ENCODE data around the gene IL15. TPM values are rescaled to one million over a fixed set of nuclear protein-coding genes. Genes with fewer than 3 reads are reported as not detected.

Gene IL15
- total RNA-seq, 1 donor from 2014 or later, result 9.0 TPM

- H3K27me3 ChIP-seq (ENCODE audit: control insufficient read depth, insufficient read depth, low read length), result no peaks in the 10 kb centered on the region
- H3K4me3 ChIP-seq (ENCODE audit: low read depth, low read length), result no peak overlapping the region
- DNase-seq (ENCODE audit: low read depth), result no peak
- no peak for TF ChIP-seq CTCF (IDR thresholded peaks at IDR 0.05; ENCODE audit: insufficient read depth, low read length, poor library complexity, severe bottlenecking)
- H3K36me3 ChIP-seq (ENCODE audit: control insufficient read depth, insufficient read depth, low read length), result no peaks in the 10 kb centered on the region
Measured at GRCh38 chr4:141771889-141772830, 135.8 kb downstream of the IL15 start.

- no peak for TF ChIP-seq CTCF (IDR thresholded peaks at IDR 0.05; ENCODE audit: insufficient read depth, low read length, poor library complexity, severe bottlenecking)
- no peak for DNase-seq (ENCODE audit: low read depth)
- Histone ChIP-seq H3K36me3 (ENCODE audit: control insufficient read depth, insufficient read depth, low read length) (no peaks in the 10 kb centered on the region), H3K27me3 (ENCODE audit: control insufficient read depth, insufficient read depth, low read length) (no peaks in the 10 kb centered on the region), H3K4me3 (ENCODE audit: low read depth, low read length) (no peak overlapping the region)
Measured at GRCh38 chr4:141772838-141773237, 136.5 kb downstream of the IL15 start.

GRCh38 chr4:141782205-141782604, 145.8 kb downstream of the IL15 start:
- no peaks in the 10 kb centered on the region for H3K36me3 ChIP-seq (ENCODE audit: control insufficient read depth, insufficient read depth, low read length)
- DNase-seq (ENCODE audit: low read depth), result no peak
- H3K4me3 ChIP-seq (ENCODE audit: low read depth, low read length), result no peak overlapping the region
- TF ChIP-seq CTCF (IDR thresholded peaks at IDR 0.05; ENCODE audit: insufficient read depth, low read length, poor library complexity, severe bottlenecking), result no peak
- H3K27me3 ChIP-seq (ENCODE audit: control insufficient read depth, insufficient read depth, low read length), result no peaks in the 10 kb centered on the region

All from kidney epithelial cell (primary cell).